ENCODE measurements around the gene CXXC1.
"Not testable (repeated sequence)": the region's sequence is repeated elsewhere in the genome, so short reads cannot be mapped to it uniquely, and the experiment has no call there.

- not testable (repeated sequence) for TF ChIP-seq EZH2 (IDR thresholded peaks at IDR 0.05; ENCODE audit: insufficient read depth, poor library complexity, severe bottlenecking); EZH2phosphoT487 (IDR thresholded peaks at IDR 0.05; ENCODE audit: insufficient read depth, low read depth)
These were observed 1.0 kb upstream of the CXXC1 start for GRCh38 chr18:50288348-50289107.

All from GM23248 (cell line).